H1 (cell line): ENCODE data around the gene WFIKKN1. TPM values are rescaled to one million over a fixed set of nuclear protein-coding genes. Genes with fewer than 3 reads are reported as not detected.

Source experiments
- CTCF ChIA-PET: fragments of 300-600 bp; sonication (Branson Sonifier 250); formaldehyde crosslinking; loops from one replicate; lab custom pipeline; 2021; ENCODE audit not compliant: partially characterized antibody; lab: Charles Lee
- POLR2A ChIA-PET: fragments of 300-600 bp; sonication (Branson Sonifier 250); formaldehyde crosslinking; loops from one replicate; lab custom pipeline; 2021; ENCODE audit warnings: inconsistent platforms; ENCODE audit not compliant: partially characterized antibody; lab: Charles Lee
- DNase-seq, 2 experiments: peaks; one replicate each; pipeline versions ENCODE4 v3.0.0 to v3.0.0-alpha.2; 2010 to 2022; ENCODE audit warnings: low spot score in 2 of 2, low read depth in 1 of 2, mixed read lengths in 1 of 2
- FAIRE-seq: peaks from 2 replicates; lab custom pipeline; 2011; peaks lifted over from hg19 to GRCh38; lab: Jason Lieb, UNC
- H2AFZ ChIP-seq: 2 replicates; pipeline ENCODE4 v1.8.1; 2012; ENCODE audit warnings: low read length, inconsistent platforms
- H2AK5ac ChIP-seq: 2 replicates; pipeline ENCODE4 v1.6.1; 2013; ENCODE audit warnings: low read depth, low read length
- H2BK120ac ChIP-seq: replicated peaks from 2 replicates; pipeline ENCODE3; 2013; ENCODE audit warnings: low read depth, low read length, inconsistent platforms
- H2BK12ac ChIP-seq: 2 replicates; pipeline ENCODE4 v1.6.1; 2013; ENCODE audit warnings: low read depth, low read length
- H2BK15ac ChIP-seq: 2 replicates; pipeline ENCODE4 v1.6.1; 2013; ENCODE audit warnings: low read length
- H2BK20ac ChIP-seq: 2 replicates; pipeline ENCODE4 v1.6.1; 2013; ENCODE audit warnings: low read length
- H2BK5ac ChIP-seq: 2 replicates; pipeline ENCODE4 v1.6.1; 2013; ENCODE audit warnings: low read depth, low read length
- H3K14ac ChIP-seq: 2 replicates; pipeline ENCODE4 v1.6.1; 2013; ENCODE audit warnings: inconsistent platforms; ENCODE audit not compliant: insufficient read length
- H3K18ac ChIP-seq: 2 replicates; pipeline ENCODE4 v1.6.1; 2013; ENCODE audit warnings: low read length; ENCODE audit errors: extremely low read depth
- H3K23ac ChIP-seq: 2 replicates; pipeline ENCODE4 v1.6.1; 2013; ENCODE audit warnings: inconsistent platforms; ENCODE audit not compliant: insufficient read length
- H3K23me2 ChIP-seq: 2 replicates; pipeline ENCODE4 v1.6.1; 2013; ENCODE audit warnings: low read depth, low read length
- H3K27ac ChIP-seq: 2 replicates; pipeline ENCODE4 v1.6.1; 2011; ENCODE audit warnings: low read depth, low read length, inconsistent platforms
- H3K27me3 ChIP-seq, 4 experiments: replicated peaks in 1 of 4; 1 replicate in 1 of 4; 2 replicates in 3 of 4; pipeline versions ENCODE4 v1.6.1 to v1.8.1; 2011 to 2013; ENCODE audit warnings: low read length in 3 of 4, mild to moderate bottlenecking in 3 of 4, inconsistent platforms in 2 of 4, mixed read lengths in 2 of 4, moderate library complexity in 1 of 4; ENCODE audit not compliant: control insufficient read depth in 3 of 4, insufficient read depth in 3 of 4; ENCODE audit errors: extremely low read depth in 1 of 4
- H3K36me3 ChIP-seq, 4 experiments: 2 replicates each; pipeline versions ENCODE4 v1.6.1 to v1.8.1; 2011 to 2013; ENCODE audit warnings: mild to moderate bottlenecking in 4 of 4, low read length in 3 of 4, moderate library complexity in 2 of 4, control low read depth in 1 of 4, inconsistent platforms in 1 of 4; ENCODE audit not compliant: insufficient read depth in 4 of 4, control insufficient read depth in 2 of 4
- H3K4ac ChIP-seq: replicated peaks from 2 replicates; pipeline ENCODE3; 2013; ENCODE audit warnings: low read length, low read depth, mixed read lengths, inconsistent platforms; ENCODE audit not compliant: insufficient read length
- H3K4me1 ChIP-seq, 4 experiments: replicated peaks in 1 of 4; 1 replicate in 1 of 4; 2 replicates in 3 of 4; pipeline versions ENCODE4 v1.6.1 to v1.8.1; 2011 to 2013; ENCODE audit warnings: low read length in 3 of 4, inconsistent platforms in 2 of 4, mixed read lengths in 1 of 4; ENCODE audit not compliant: insufficient read depth in 4 of 4, control insufficient read depth in 3 of 4
- H3K4me2 ChIP-seq, 2 experiments: 2 replicates each; pipeline versions ENCODE4 v1.6.1 to v1.8.1; 2011 to 2013; ENCODE audit warnings: low read depth in 2 of 2, low read length in 2 of 2, control low read depth in 1 of 2, inconsistent platforms in 1 of 2, mild to moderate bottlenecking in 1 of 2; ENCODE audit not compliant: insufficient read depth in 1 of 2
- H3K4me3 ChIP-seq, 4 experiments: fragments of 200-600, 300-600 bp in 1 of 4; sonication (generic), shearing (Covaris generic), sonication (Bioruptor Twin) in 1 of 4; 2 replicates each; pipeline versions ENCODE4 v1.5.1 to v1.8.1; 2011 to 2016; ENCODE audit warnings: low read length in 4 of 4, low read depth in 3 of 4, control low read depth in 2 of 4, inconsistent platforms in 2 of 4, mild to moderate bottlenecking in 2 of 4, mixed read lengths in 1 of 4, moderate library complexity in 1 of 4; ENCODE audit not compliant: insufficient read depth in 2 of 4; ENCODE audit errors: extremely low read depth in 1 of 4
- H3K56ac ChIP-seq: replicated peaks from 2 replicates; pipeline ENCODE3; 2013; ENCODE audit warnings: low read depth, mild to moderate bottlenecking, mixed read lengths, low read length, inconsistent platforms; ENCODE audit not compliant: insufficient read length
- H3K79me1 ChIP-seq: 2 replicates; pipeline ENCODE4 v1.6.1; 2013; ENCODE audit warnings: low read depth, low read length, control low read depth
- H3K79me2 ChIP-seq, 2 experiments: 2 replicates each; pipeline versions ENCODE4 v1.6.1 to v1.8.1; 2012 to 2013; ENCODE audit warnings: low read length in 2 of 2, mild to moderate bottlenecking in 2 of 2, inconsistent platforms in 1 of 2; ENCODE audit not compliant: insufficient read depth in 2 of 2, control insufficient read depth in 1 of 2
- H3K9ac ChIP-seq, 4 experiments: replicated peaks in 1 of 4; 1 replicate in 1 of 4; 2 replicates in 3 of 4; pipeline versions ENCODE4 v1.6.1 to v1.8.1; 2011 to 2013; ENCODE audit warnings: low read depth in 3 of 4, low read length in 3 of 4, control low read depth in 2 of 4, mild to moderate bottlenecking in 2 of 4, moderate library complexity in 2 of 4, inconsistent platforms in 1 of 4; ENCODE audit errors: extremely low read depth in 1 of 4
- H3K9me3 ChIP-seq, 2 experiments: 2 replicates each; pipeline versions ENCODE4 v1.6.1 to v1.8.1; 2012 to 2013; ENCODE audit warnings: mild to moderate bottlenecking in 2 of 2, moderate library complexity in 2 of 2, control low read depth in 1 of 2, inconsistent platforms in 1 of 2, low read depth in 1 of 2, low read length in 1 of 2, mixed read lengths in 1 of 2; ENCODE audit not compliant: insufficient read depth in 2 of 2
- H4K20me1 ChIP-seq, 2 experiments: replicated peaks in 1 of 2; 2 replicates each; pipeline versions ENCODE3 to v1.8.1; 2011 to 2013; ENCODE audit warnings: inconsistent platforms in 2 of 2, low read length in 2 of 2, mild to moderate bottlenecking in 1 of 2; ENCODE audit not compliant: insufficient read depth in 2 of 2, control insufficient read depth in 1 of 2
- H4K5ac ChIP-seq: 2 replicates; pipeline ENCODE4 v1.6.1; 2013; ENCODE audit warnings: low read length, low read depth, mixed read lengths, inconsistent platforms; ENCODE audit not compliant: insufficient read length
- H4K8ac ChIP-seq: 2 replicates; pipeline ENCODE4 v1.8.0; 2013; ENCODE audit warnings: mild to moderate bottlenecking, moderate library complexity, low read length, inconsistent platforms; ENCODE audit not compliant: insufficient read depth; ENCODE audit errors: extremely low read depth
- H4K91ac ChIP-seq: replicated peaks from 2 replicates; pipeline ENCODE3; 2013; ENCODE audit warnings: low read length, mixed read lengths, inconsistent platforms; ENCODE audit not compliant: insufficient read length
- CTCF ChIP-seq, 3 experiments: IDR thresholded peaks; 1 replicate in 2 of 3; 2 replicates in 1 of 3; pipeline versions ENCODE4 v1.5.1 to v1.6.1; 2011; ENCODE audit warnings: low read length in 3 of 3, mild to moderate bottlenecking in 3 of 3, inconsistent platforms in 2 of 3, low read depth in 1 of 3, moderate library complexity in 1 of 3; ENCODE audit not compliant: insufficient read depth in 1 of 3; ENCODE audit errors: control extremely low read depth in 1 of 3
- EZH2 ChIP-seq: fragments of 200-600 bp; sonication (generic); IDR thresholded peaks from 2 replicates; pipeline ENCODE4 v1.7.1; 2012; ENCODE audit warnings: low read depth, mild to moderate bottlenecking, moderate library complexity, low read length, inconsistent platforms; ENCODE audit not compliant: severe bottlenecking
- KDM5A ChIP-seq: fragments of 200-600 bp; IDR thresholded peaks from 2 replicates; pipeline ENCODE4 v1.7.1; 2012; ENCODE audit warnings: mild to moderate bottlenecking, low read length, inconsistent platforms, mixed read lengths
- POU5F1 ChIP-seq: IDR thresholded peaks from 2 replicates; pipeline ENCODE4 v1.6.1; 2011; ENCODE audit warnings: low read depth, mild to moderate bottlenecking, low read length, moderate library complexity
- SIN3A ChIP-seq, 2 experiments: IDR thresholded peaks in 1 of 2; conservative IDR thresholded peaks in 1 of 2; 2 replicates each; pipeline ENCODE4 v1.6.1; 2011 to 2012; ENCODE audit warnings: low read length in 2 of 2, improper control_type of control experiment in 1 of 2, low read depth in 1 of 2, mild to moderate bottlenecking in 1 of 2
- YY1 ChIP-seq: IDR thresholded peaks from 2 replicates; pipeline ENCODE4 v1.6.1; 2011; ENCODE audit warnings: low read depth, mild to moderate bottlenecking, low read length
- WGBS, 2 experiments: shearing (Covaris generic) in 1 of 2; methylation state at CpG; one replicate each; pipeline versions ENCODE4 v1.1.6 to v1.1.7; 2013 to 2015; ENCODE audit warnings: low lambda C conversion rate in 2 of 2, mixed read lengths in 2 of 2, inconsistent platforms in 1 of 2, low coverage in 1 of 2, missing lambda C conversion rate in 1 of 2; ENCODE audit not compliant: insufficient replicate concordance in 2 of 2, insufficient coverage in 1 of 2, insufficient read length in 1 of 2; ENCODE audit errors: extremely low coverage in 1 of 2, missing lambda C conversion rate in 1 of 2; 5-methylcytosine and 5-hydroxymethylcytosine counted together
- polyA plus RNA-seq, 7 experiments: library from polyadenylated mRNA; depleted of rRNA in 3 of 7; stranded (reverse) in 5 of 7; unstranded in 2 of 7; fragments of >200 nt in 5 of 7; fragments of 200-250 nt in 2 of 7; gene quantifications; 1 replicate in 5 of 7; 2 replicates in 1 of 7; 4 replicates in 1 of 7; pipeline versions ENCODE4 v1.2.1 to v1.2.3, GENCODE V29; 2011 to 2013; ENCODE audit warnings: missing spikeins in 2 of 7, mixed read lengths in 2 of 7
- total RNA-seq: library from RNA; stranded (reverse); fragmentation: NEBNext Ultra II Directional; extraction: Animal tissue kit (Norgen Biotek cat#: 25700); gene quantifications from 2 replicates; pipeline ENCODE4 v1.2.1, GENCODE V29; 2021
- TF ChIP-seq, protein P1 (sequence below): IDR thresholded peaks from 2 replicates; pipeline ENCODE4 v1.6.1; 2012; ENCODE audit warnings: inconsistent platforms

WFIKKN1 gene
- total and polyA plus RNA-seq, 2 of the 8 experiments (the other 6 are each of a cell fraction or from before 2014, with no cell fraction given): 11.4 to 15.8 TPM

DNA sequence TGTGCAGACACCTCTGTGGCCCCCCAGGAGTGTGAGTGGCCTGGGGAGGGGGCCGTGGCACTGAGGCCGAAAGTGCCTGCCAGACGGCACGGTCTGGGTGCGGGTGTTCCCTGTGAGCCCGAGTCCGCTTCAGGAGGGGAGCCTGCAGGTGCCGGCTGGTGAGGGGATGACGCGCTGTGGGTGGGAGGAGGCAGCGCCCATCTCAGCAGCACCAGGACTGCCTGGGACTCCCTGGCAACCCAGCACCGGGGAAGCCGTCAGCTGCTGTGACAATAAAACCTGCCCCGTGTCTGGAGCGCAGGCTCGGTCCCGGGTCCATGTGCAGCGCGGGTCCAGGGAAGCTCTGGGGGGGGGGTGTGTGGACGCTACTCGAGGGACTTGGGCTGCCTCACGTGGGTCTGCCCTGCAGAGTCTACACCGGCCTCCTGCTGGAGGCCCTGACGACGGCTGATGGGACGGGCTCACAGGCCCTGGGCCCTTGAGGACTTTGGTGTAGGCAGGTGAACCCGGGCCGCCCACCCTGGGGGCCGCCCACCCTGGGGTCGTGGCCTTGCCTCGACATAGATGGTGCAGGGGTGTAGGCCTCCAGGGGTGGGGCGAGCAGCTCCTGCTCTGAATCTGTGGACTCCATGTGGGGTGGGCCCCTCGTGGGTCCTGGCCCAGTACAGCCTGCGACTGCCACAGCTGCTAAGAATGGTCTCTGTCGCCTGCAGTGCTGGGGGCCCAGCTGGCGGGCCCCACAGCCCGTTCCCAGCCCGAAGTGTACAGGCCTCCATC is 46.8 kb upstream of the WFIKKN1 start:
- POLR2A ChIA-PET: interaction anchor here (0.9 to 7.9 kb wide), 6 partner anchors 9 to 80 kb away, joined by 3 to 58 read pairs (median 4); partner anchors contain the start of genes CAPN15, NHLRC4, PIGQ and WFIKKN1
- no peak overlapping the region for H2AFZ ChIP-seq
- H3K18ac ChIP-seq: peak overlapping the region; percentile 7; the same call in 1 of the 2 replicates
- no peak overlapping the region for H3K56ac ChIP-seq
- H3K23ac ChIP-seq: no peak overlapping the region
- peak overlapping the region; percentile 9; the same call in 1 of the 2 replicates for H4K8ac ChIP-seq
- H2BK120ac ChIP-seq: no peak overlapping the region
- H3K4me3 ChIP-seq: peak overlapping the region in 2 of 4 experiments; percentile 18 to 44; a peak in 2 of 8 replicates
- peaks cover 0 to 25% (median 19%) of the 10 kb centered on the region in 4 experiments; a peak in 6 of 7 replicates for H3K4me1 ChIP-seq
- no peak overlapping the region for H3K14ac ChIP-seq
- H3K9me3 ChIP-seq: no peaks in the 10 kb centered on the region
- CTCF ChIA-PET: interaction anchor here (0.8 to 5.4 kb wide), 8 partner anchors 9 to 65 kb away, joined by 3 to 35 read pairs (median 5); partner anchors contain the start of gene WDR90
- H3K36me3 ChIP-seq: peaks cover 0 to 2% (median 0%) of the 10 kb centered on the region in 4 experiments; a peak in 1 of 8 replicates
- peaks cover 0 to 26% (median 19%) of the 10 kb centered on the region in 4 experiments; a peak in 5 of 7 replicates for H3K27me3 ChIP-seq
- H4K5ac ChIP-seq: no peak overlapping the region
- peak overlapping the region; percentile 38 for H3K4ac ChIP-seq
- peak in 1 of 2 experiments; percentile 74 for DNase-seq
- no peaks in the 10 kb centered on the region for H3K79me1 ChIP-seq
- no peak overlapping the region for H3K27ac ChIP-seq
- WGBS, 2 experiments: 64% methylated on average over 31 of the region's 38 CpGs; no CpG with 5 or more reads in 1 of the 2 experiments
- peak overlapping the region; percentile 66; the same call in 1 of the 2 replicates for H2BK5ac ChIP-seq
- H3K9ac ChIP-seq: no peak overlapping the region
- H2BK12ac ChIP-seq: no peak overlapping the region
- no peak overlapping the region for H4K91ac ChIP-seq
- peaks cover 5% of the 10 kb centered on the region; the same call in 1 of the 2 replicates for H3K23me2 ChIP-seq
- H4K20me1 ChIP-seq: peaks cover 2 to 20% of the 10 kb centered on the region in 2 experiments
- H2AK5ac ChIP-seq: no peak overlapping the region
- no peak overlapping the region for H2BK15ac ChIP-seq
- H2BK20ac ChIP-seq: no peak overlapping the region
- H3K4me2 ChIP-seq: peak overlapping the region; percentile 35 to 74; a peak in 3 of 4 replicates
- no peak for FAIRE-seq
- H3K79me2 ChIP-seq: peaks cover 0 to 5% of the 10 kb centered on the region in 2 experiments; a peak in 1 of 4 replicates
- TF ChIP-seq, protein P1, sequence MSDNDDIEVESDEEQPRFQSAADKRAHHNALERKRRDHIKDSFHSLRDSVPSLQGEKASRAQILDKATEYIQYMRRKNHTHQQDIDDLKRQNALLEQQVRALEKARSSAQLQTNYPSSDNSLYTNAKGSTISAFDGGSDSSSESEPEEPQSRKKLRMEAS: no peak
- TF ChIP-seq POU5F1 (no peak), YY1 (no peak), CTCF (IDR thresholded peaks at IDR 0.05; ENCODE audit: control extremely low read depth in 1 of 3, insufficient read depth in 1 of 3, low read depth in 1 of 3, low read length in 3 of 3) (no peak), EZH2 (no peak), KDM5A (no peak), SIN3A (conservative IDR thresholded peaks at IDR 0.05 in 1 of 2, IDR thresholded peaks at IDR 0.05 in 1 of 2; ENCODE audit: low read depth in 1 of 2, low read length in 2 of 2) (no peak)
